ENCODE results near the gene POLN.
"Not testable (repeated sequence)": the region's sequence is repeated elsewhere in the genome, so short reads cannot be mapped to it uniquely, and the experiment has no call there.

POLN gene

GRCh38 chr4:2275044-2275397, 33.1 kb upstream of the POLN start:
- not testable (repeated sequence) for DNase-seq

GRCh38 chr4:2274320-2275043, 32.6 kb upstream of the POLN start:
- no peak for DNase-seq

- no peak for DNase-seq
These were observed 31.9 kb upstream of the POLN start for GRCh38 chr4:2273657-2274319.

- no peak for DNase-seq
These were observed 31.3 kb upstream of the POLN start for GRCh38 chr4:2273221-2273620.

- no peak for DNase-seq
These were observed 30.9 kb upstream of the POLN start for GRCh38 chr4:2272828-2273120.

- DNase-seq = no peak
These were observed 30.3 kb upstream of the POLN start for GRCh38 chr4:2272026-2272827.

GRCh38 chr4:2271279-2272025, 29.5 kb upstream of the POLN start:
- DNase-seq = no peak

GRCh38 chr4:2270341-2271165, 28.6 kb upstream of the POLN start:
- DNase-seq = no peak

- DNase-seq = no peak
These were observed 27.8 kb upstream of the POLN start for GRCh38 chr4:2269618-2270163.

- DNase-seq = no peak
These were observed 27.2 kb upstream of the POLN start for GRCh38 chr4:2269206-2269531.

GRCh38 chr4:2268357-2269205, 26.7 kb upstream of the POLN start:
- DNase-seq = no peak

GRCh38 chr4:2267841-2268240, 25.9 kb upstream of the POLN start:
- no peak for DNase-seq

- peak; percentile 44 for DNase-seq
These were observed 25.4 kb upstream of the POLN start for GRCh38 chr4:2267320-2267811.

- no peak for DNase-seq
These were observed 24.9 kb upstream of the POLN start for GRCh38 chr4:2266821-2267220.

- DNase-seq = no peak
These were observed 24.3 kb upstream of the POLN start for GRCh38 chr4:2266181-2266580.

GRCh38 chr4:2265113-2266110, 23.5 kb upstream of the POLN start:
- DNase-seq = no peak

- no peak for DNase-seq
These were observed 22.6 kb upstream of the POLN start for GRCh38 chr4:2264481-2265041.

GRCh38 chr4:2263926-2264321, 22.0 kb upstream of the POLN start:
- no peak for DNase-seq

GRCh38 chr4:2262944-2263250, 21.0 kb upstream of the POLN start:
- DNase-seq = no peak

Data from hematopoietic multipotent progenitor cell treated with erythropoietin and hydrocortisone succinate and interleukin-3 and kit ligand, for 4 days (in vitro differentiated cells).